ENCODE measurements around the gene RNF213.

DNA sequence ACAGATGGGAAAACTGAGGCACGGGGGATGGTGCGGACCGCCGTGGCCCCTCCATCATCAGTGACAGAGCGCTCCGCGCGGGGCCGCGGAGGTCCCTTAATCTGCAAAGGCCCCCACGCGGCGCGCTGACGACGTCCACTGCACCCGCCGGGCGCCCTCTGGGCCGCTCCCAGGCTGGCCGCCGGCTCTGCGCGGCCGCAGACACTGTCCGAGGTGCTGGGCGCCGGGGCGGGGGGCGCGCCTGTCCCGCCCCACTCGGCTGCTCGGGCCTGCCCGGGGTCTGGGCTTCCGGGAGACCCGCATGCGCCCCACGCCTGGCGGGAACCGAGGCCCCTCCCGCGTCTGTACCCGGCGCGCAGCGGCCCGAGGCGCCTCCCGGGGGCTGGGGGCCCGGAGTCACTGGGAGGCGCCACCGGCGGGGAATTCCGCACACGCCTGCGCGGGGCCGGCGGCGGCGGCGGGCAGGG, 550 bp upstream of the RNF213 start:
- TF ChIP-seq, protein P1, sequence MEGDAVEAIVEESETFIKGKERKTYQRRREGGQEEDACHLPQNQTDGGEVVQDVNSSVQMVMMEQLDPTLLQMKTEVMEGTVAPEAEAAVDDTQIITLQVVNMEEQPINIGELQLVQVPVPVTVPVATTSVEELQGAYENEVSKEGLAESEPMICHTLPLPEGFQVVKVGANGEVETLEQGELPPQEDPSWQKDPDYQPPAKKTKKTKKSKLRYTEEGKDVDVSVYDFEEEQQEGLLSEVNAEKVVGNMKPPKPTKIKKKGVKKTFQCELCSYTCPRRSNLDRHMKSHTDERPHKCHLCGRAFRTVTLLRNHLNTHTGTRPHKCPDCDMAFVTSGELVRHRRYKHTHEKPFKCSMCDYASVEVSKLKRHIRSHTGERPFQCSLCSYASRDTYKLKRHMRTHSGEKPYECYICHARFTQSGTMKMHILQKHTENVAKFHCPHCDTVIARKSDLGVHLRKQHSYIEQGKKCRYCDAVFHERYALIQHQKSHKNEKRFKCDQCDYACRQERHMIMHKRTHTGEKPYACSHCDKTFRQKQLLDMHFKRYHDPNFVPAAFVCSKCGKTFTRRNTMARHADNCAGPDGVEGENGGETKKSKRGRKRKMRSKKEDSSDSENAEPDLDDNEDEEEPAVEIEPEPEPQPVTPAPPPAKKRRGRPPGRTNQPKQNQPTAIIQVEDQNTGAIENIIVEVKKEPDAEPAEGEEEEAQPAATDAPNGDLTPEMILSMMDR (IDR thresholded peaks at IDR 0.05; ENCODE audit: low read depth, low read length): no peak
- no peak for TF ChIP-seq EZH2phosphoT487 (IDR thresholded peaks at IDR 0.05; ENCODE audit: low read depth)

Data from OCI-LY3 (cell line).